ENCODE measurements around the gene NR4A1. TPM values are rescaled to one million over a fixed set of nuclear protein-coding genes. Genes with fewer than 3 reads are reported as not detected.

The NR4A1 gene
- total and polyA plus RNA-seq, 2 experiments from 2014 or later: 13.7 to 24.1 TPM

- H3K4me3 ChIP-seq: no peak overlapping the region
- peaks cover 17% of the 10 kb centered on the region for H3K27me3 ChIP-seq
- H3K4me1 ChIP-seq (ENCODE audit: low read depth): peaks cover 17% of the 10 kb centered on the region
- TF ChIP-seq, protein P1, sequence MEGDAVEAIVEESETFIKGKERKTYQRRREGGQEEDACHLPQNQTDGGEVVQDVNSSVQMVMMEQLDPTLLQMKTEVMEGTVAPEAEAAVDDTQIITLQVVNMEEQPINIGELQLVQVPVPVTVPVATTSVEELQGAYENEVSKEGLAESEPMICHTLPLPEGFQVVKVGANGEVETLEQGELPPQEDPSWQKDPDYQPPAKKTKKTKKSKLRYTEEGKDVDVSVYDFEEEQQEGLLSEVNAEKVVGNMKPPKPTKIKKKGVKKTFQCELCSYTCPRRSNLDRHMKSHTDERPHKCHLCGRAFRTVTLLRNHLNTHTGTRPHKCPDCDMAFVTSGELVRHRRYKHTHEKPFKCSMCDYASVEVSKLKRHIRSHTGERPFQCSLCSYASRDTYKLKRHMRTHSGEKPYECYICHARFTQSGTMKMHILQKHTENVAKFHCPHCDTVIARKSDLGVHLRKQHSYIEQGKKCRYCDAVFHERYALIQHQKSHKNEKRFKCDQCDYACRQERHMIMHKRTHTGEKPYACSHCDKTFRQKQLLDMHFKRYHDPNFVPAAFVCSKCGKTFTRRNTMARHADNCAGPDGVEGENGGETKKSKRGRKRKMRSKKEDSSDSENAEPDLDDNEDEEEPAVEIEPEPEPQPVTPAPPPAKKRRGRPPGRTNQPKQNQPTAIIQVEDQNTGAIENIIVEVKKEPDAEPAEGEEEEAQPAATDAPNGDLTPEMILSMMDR (IDR thresholded peaks at IDR 0.05; ENCODE audit: low read depth, low read length): no peak
- no peaks in the 10 kb centered on the region for H3K9me3 ChIP-seq (ENCODE audit: low read depth)
- DNase-seq (ENCODE audit: low read depth in 1 of 2, low spot score in 1 of 2): no peak
- H3K36me3 ChIP-seq: no peaks in the 10 kb centered on the region
- no peak overlapping the region for H3K27ac ChIP-seq
Measured at GRCh38 chr12:52014567-52015530, 36.4 kb upstream of the NR4A1 start.

DNA sequence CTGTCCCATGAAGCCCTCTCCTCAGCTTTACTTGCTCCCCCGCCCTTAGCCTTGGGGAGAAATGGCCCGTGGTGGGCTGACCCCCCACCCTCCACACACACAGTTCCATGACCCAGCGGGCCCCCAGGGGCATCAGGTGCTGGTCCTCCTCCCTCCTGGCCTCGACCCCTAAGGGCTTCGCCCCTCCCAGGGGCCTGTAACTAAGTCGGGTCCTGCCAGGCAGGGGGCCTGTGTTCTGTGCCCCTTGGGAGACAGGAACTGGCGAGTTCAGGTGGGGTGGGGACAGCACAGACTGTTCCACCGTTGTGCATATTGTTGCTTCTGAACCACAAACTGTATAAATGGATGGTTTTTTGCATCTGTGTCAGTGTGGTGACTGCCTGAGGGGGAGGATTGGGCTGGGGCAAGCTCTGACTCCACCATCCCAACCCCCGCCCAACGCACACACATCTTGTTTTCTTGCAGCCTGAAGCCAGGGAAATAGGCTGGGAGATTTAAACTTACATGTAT lies 35.7 kb upstream of the NR4A1 start:
- Histone ChIP-seq H3K9me3 (ENCODE audit: low read depth) (no peaks in the 10 kb centered on the region), H3K4me1 (ENCODE audit: low read depth) (peaks cover 10% of the 10 kb centered on the region), H3K27me3 (peaks cover 17% of the 10 kb centered on the region), H3K36me3 (no peaks in the 10 kb centered on the region), H3K27ac (no peak overlapping the region), H3K4me3 (no peak overlapping the region)
- DNase-seq (ENCODE audit: low read depth in 1 of 2, low spot score in 1 of 2): no peak
- TF ChIP-seq, protein P1 (IDR thresholded peaks at IDR 0.05; ENCODE audit: low read depth, low read length): no peak

DNA sequence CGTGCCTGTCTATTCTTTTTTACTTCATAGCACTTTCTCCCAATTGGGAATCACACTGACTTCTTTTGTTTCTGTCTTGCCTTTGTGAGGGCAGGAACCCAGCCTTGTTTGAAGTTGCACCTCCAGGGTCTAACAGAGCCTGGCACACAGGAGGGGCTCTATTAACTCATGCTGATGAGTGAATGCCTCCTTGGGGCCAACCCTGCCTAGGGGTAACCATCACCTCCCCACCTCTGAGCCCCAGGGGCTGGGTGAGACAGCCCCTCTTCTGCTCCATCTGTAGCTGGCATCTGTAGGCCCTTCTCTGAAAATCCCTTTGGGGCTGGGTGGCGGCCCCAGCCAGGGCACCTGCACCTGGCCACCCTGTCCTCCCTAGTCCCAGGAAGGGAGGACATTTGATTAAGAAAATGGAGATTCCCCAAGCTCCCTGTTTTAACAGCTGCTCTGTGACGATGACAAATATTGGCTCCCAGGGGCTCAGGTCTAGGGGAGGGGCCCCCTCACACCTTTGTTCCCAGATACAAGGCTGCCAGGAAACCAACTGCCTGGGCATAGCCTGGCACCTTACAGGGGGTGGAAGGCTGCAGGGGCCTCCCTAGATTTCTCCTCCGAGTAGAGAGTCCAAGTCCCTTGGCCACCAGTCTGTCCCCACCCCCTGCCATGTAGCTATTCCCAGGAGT lies 32.7 kb upstream of the NR4A1 start:
- TF ChIP-seq, protein P1 (IDR thresholded peaks at IDR 0.05; ENCODE audit: low read depth, low read length): no peak
- DNase-seq (ENCODE audit: low read depth in 1 of 2, low spot score in 1 of 2): no peak
- no peak overlapping the region for H3K4me3 ChIP-seq
- H3K36me3 ChIP-seq: no peaks in the 10 kb centered on the region
- no peak overlapping the region for H3K27ac ChIP-seq
- peaks cover 5% of the 10 kb centered on the region for H3K4me1 ChIP-seq (ENCODE audit: low read depth)
- H3K27me3 ChIP-seq: peaks cover 29% of the 10 kb centered on the region
- no peaks in the 10 kb centered on the region for H3K9me3 ChIP-seq (ENCODE audit: low read depth)

GRCh38 chr12:52019113-52019770 lies 32.0 kb upstream of the NR4A1 start:
- TF ChIP-seq, protein P1 (IDR thresholded peaks at IDR 0.05; ENCODE audit: low read depth, low read length): no peak
- Histone ChIP-seq H3K27ac (no peak overlapping the region), H3K27me3 (peaks cover 24% of the 10 kb centered on the region), H3K9me3 (ENCODE audit: low read depth) (no peaks in the 10 kb centered on the region), H3K36me3 (no peaks in the 10 kb centered on the region), H3K4me3 (no peak overlapping the region), H3K4me1 (ENCODE audit: low read depth) (peaks cover 5% of the 10 kb centered on the region)
- no peak for DNase-seq (ENCODE audit: low read depth in 1 of 2, low spot score in 1 of 2)

All from cardiac muscle cell (in vitro differentiated cells and primary cell).